Mesenchymal stem cell (in vitro differentiated cells and primary cell): ENCODE data around the gene SHISAL2A.

Experiments used
- DNase-seq: peaks from one replicate; pipeline ENCODE4 v3.0.0-alpha.2; 2013
- H2AFZ ChIP-seq: one replicate; pipeline ENCODE4 v1.6.1; 2013; ENCODE audit warnings: low read depth, mild to moderate bottlenecking, control low read depth, inconsistent platforms, low read length, moderate library complexity
- H2AK5ac ChIP-seq: 2 replicates; pipeline ENCODE4 v1.6.1; 2013; ENCODE audit warnings: low read length, moderate library complexity, mild to moderate bottlenecking, inconsistent platforms; ENCODE audit not compliant: severe bottlenecking
- H2BK120ac ChIP-seq: one replicate; pipeline ENCODE4 v1.6.1; 2013; ENCODE audit warnings: low read depth, mild to moderate bottlenecking, inconsistent platforms, low read length, moderate library complexity
- H2BK12ac ChIP-seq, 2 experiments: one replicate each; pipeline ENCODE4 v1.6.1; 2013; ENCODE audit warnings: inconsistent platforms in 2 of 2, low read length in 2 of 2, mild to moderate bottlenecking in 2 of 2, moderate library complexity in 2 of 2, control low read depth in 1 of 2
- H2BK15ac ChIP-seq: one replicate; pipeline ENCODE4 v1.6.1; 2013; ENCODE audit warnings: mild to moderate bottlenecking, low read depth, inconsistent platforms; ENCODE audit not compliant: poor library complexity, severe bottlenecking
- H2BK5ac ChIP-seq: 2 replicates; pipeline ENCODE4 v1.6.1; 2013; ENCODE audit warnings: low read depth, mild to moderate bottlenecking, low read length, control low read depth, inconsistent platforms; ENCODE audit not compliant: poor library complexity, severe bottlenecking
- H3K14ac ChIP-seq, 2 experiments: one replicate each; pipeline ENCODE4 v1.6.1; 2013; ENCODE audit warnings: inconsistent platforms in 2 of 2, low read length in 2 of 2, control low read depth in 1 of 2, mild to moderate bottlenecking in 1 of 2, moderate library complexity in 1 of 2
- H3K18ac ChIP-seq, 2 experiments: one replicate each; pipeline ENCODE4 v1.6.1; 2013; ENCODE audit warnings: inconsistent platforms in 2 of 2, low read length in 2 of 2, control low read depth in 1 of 2, low read depth in 1 of 2, mild to moderate bottlenecking in 1 of 2
- H3K23ac ChIP-seq, 2 experiments: one replicate each; pipeline ENCODE4 v1.6.1; 2013; ENCODE audit warnings: inconsistent platforms in 2 of 2, low read length in 2 of 2, mild to moderate bottlenecking in 2 of 2, moderate library complexity in 2 of 2, control low read depth in 1 of 2
- H3K27ac ChIP-seq: 2 replicates; pipeline ENCODE4 v1.5.1; 2013; ENCODE audit warnings: mild to moderate bottlenecking, moderate library complexity, low read length, control low read depth, inconsistent platforms; ENCODE audit not compliant: poor library complexity, severe bottlenecking
- H3K27me3 ChIP-seq, 2 experiments: 2 replicates each; pipeline versions ENCODE4 v1.6.1 to v1.7.0; 2013; ENCODE audit warnings: low read length in 2 of 2, mild to moderate bottlenecking in 2 of 2, moderate library complexity in 2 of 2, control low read depth in 1 of 2, inconsistent platforms in 1 of 2; ENCODE audit not compliant: control insufficient read depth in 1 of 2, insufficient read depth in 1 of 2
- H3K36me3 ChIP-seq, 2 experiments: 2 replicates each; pipeline versions ENCODE4 v1.6.1 to v1.7.0; 2013; ENCODE audit warnings: low read length in 2 of 2, control low read depth in 1 of 2, inconsistent platforms in 1 of 2, low read depth in 1 of 2, mild to moderate bottlenecking in 1 of 2; ENCODE audit not compliant: insufficient read depth in 2 of 2, control insufficient read depth in 1 of 2
- H3K4ac ChIP-seq, 2 experiments: one replicate each; pipeline ENCODE4 v1.6.1; 2013; ENCODE audit warnings: inconsistent platforms in 2 of 2, low read length in 2 of 2, mild to moderate bottlenecking in 2 of 2, moderate library complexity in 2 of 2, control low read depth in 1 of 2, low read depth in 1 of 2
- H3K4me1 ChIP-seq: 2 replicates; pipeline ENCODE4 v1.6.1; 2013; ENCODE audit warnings: low read depth, low read length, control low read depth; ENCODE audit not compliant: control insufficient read depth, insufficient read depth
- H3K4me2 ChIP-seq: 2 replicates; pipeline ENCODE4 v1.6.1; 2013; ENCODE audit warnings: low read length, mild to moderate bottlenecking, inconsistent platforms; ENCODE audit not compliant: poor library complexity, severe bottlenecking
- H3K4me3 ChIP-seq, 2 experiments: 2 replicates each; pipeline versions ENCODE4 v1.5.1 to v1.7.0; 2013; ENCODE audit warnings: low read length in 2 of 2, mild to moderate bottlenecking in 2 of 2, control low read depth in 1 of 2, low read depth in 1 of 2; ENCODE audit not compliant: insufficient read depth in 1 of 2
- H3K79me1 ChIP-seq: replicated peaks from 2 replicates; pipeline ENCODE4 v1.6.1; 2013; ENCODE audit warnings: mild to moderate bottlenecking, control low read depth, low read length, inconsistent platforms; ENCODE audit not compliant: poor library complexity, severe bottlenecking
- H3K9ac ChIP-seq: 2 replicates; pipeline ENCODE4 v1.7.0; 2013; ENCODE audit warnings: mild to moderate bottlenecking, low read length, moderate library complexity
- H3K9me3 ChIP-seq: 2 replicates; pipeline ENCODE4 v1.7.0; 2013; ENCODE audit warnings: mild to moderate bottlenecking, low read length; ENCODE audit not compliant: control insufficient read depth
- H4K8ac ChIP-seq: one replicate; pipeline ENCODE4 v1.6.1; 2013; ENCODE audit warnings: inconsistent platforms, mild to moderate bottlenecking, low read length, moderate library complexity
- H4K91ac ChIP-seq: one replicate; pipeline ENCODE4 v1.6.1; 2013; ENCODE audit warnings: mild to moderate bottlenecking, low read length, inconsistent platforms
- WGBS: methylation state at CpG from one replicate; pipeline ENCODE4 v1.1.7; 2013; ENCODE audit warnings: mixed read lengths; 5-methylcytosine and 5-hydroxymethylcytosine counted together

SHISAL2A gene

DNA sequence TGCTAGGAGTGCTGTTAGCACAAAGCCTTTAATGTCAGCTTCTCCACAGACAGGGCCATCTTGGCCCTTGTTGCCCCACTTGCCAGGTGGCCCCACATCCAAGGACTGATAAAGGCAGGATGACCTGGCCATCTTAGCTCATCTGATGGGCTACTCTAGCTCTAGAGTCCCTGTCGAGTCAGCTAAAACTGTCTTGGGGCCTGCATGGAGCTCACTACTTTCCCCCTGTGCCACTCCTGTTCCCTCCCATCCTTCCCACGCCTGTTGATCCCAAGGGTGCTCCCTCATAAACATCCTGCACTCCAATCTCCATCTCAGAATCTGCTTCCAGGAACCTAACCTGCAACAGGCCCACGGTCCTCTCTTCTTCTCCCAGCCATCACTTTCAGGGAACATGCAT, 31.4 kb upstream of the SHISAL2A start:
- no peaks in the 10 kb centered on the region for H3K27me3 ChIP-seq
- H3K9me3 ChIP-seq = no peaks in the 10 kb centered on the region
- no peak overlapping the region for H3K14ac ChIP-seq
- H2BK15ac ChIP-seq = no peak overlapping the region
- 91% methylated on average over 3 of the region's 3 CpGs for WGBS
- peak overlapping the region; percentile 3 for H2BK120ac ChIP-seq
- no peak overlapping the region for H2BK5ac ChIP-seq
- peak overlapping the region; percentile 61 for H2AFZ ChIP-seq
- H3K36me3 ChIP-seq = peaks cover 1 to 2% of the 10 kb centered on the region in 2 experiments
- no peak overlapping the region for H3K27ac ChIP-seq
- peak overlapping the region in 1 of 2 experiments; percentile 74 for H3K4me3 ChIP-seq
- H2AK5ac ChIP-seq = no peak overlapping the region
- no peak overlapping the region for H4K91ac ChIP-seq
- H3K4ac ChIP-seq = peak overlapping the region in 1 of 2 experiments; percentile 11
- H3K4me1 ChIP-seq = peaks cover 16% of the 10 kb centered on the region
- no peak overlapping the region for H3K4me2 ChIP-seq
- peak overlapping the region in 1 of 2 experiments; percentile 11 for H2BK12ac ChIP-seq
- H3K18ac ChIP-seq = peak overlapping the region in 1 of 2 experiments; percentile 87
- no peak overlapping the region for H3K23ac ChIP-seq
- H3K79me1 ChIP-seq = peaks cover 5% of the 10 kb centered on the region
- H4K8ac ChIP-seq = peak overlapping the region; percentile 94
- DNase-seq = no peak
- peak overlapping the region; percentile 88 for H3K9ac ChIP-seq

DNA sequence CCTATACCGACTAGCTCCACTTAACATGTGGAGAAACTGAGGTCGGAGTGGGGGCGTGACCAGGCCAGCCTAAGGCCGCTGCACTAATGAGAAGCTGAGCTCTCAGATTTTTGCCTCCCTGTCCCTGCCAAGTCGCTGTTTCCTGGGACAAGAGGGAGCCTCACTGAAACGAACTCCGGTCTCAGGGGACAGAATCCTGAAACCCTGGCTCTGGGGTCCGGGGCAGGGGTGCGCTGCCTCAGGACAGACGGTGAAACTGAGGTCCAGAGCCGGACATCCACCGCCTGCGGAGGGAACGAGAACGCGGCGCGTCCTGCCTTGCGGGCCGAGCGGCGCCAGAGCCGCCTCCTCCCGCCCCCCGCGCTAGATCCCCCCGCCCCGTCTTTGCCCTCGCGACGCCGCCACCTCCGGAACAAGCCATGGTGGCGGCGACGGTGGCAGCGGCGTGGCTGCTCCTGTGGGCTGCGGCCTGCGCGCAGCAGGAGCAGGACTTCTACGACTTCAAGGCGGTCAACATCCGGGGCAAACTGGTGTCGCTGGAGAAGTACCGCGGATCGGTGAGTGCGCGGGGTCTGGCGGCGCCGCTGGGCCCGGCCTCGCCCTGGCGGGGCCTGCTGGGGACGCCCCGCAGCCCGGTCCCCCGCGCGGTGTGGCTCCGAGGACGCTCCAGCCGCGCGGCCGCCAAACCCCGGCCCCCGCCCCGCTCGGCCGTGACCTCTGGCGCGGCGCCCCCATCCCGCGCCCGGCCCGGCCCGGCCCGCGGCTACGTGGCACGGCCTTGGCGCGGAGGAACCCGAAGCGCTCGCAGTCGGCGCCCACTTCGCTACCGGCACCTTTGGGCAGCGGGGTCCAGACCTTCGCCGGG, 30.7 kb upstream of the SHISAL2A start, which contains the start of gene GPX7:
Gene GPX7 (plus strand): TSS at position 381 of the 865 bp plus-strand sequence. CDS start 39 bp downstream, at position 420.
- peak; percentile 49 for DNase-seq
- Histone ChIP-seq H3K18ac (peak within 1 kb of the TSS; percentile 87 to 95), H2AK5ac (no peak within 1 kb of the TSS), H3K9me3 (no peaks in the 10 kb centered on the region), H3K4me3 (peak within 1 kb of the TSS; percentile 61 to 74), H2BK5ac (peak within 1 kb of the TSS; percentile 5), H2AFZ (peak within 1 kb of the TSS; percentile 61), H3K14ac (peak within 1 kb of the TSS; percentile 78 to 93), H3K27ac (no peak within 1 kb of the TSS), H3K79me1 (peaks cover 5% of the 10 kb centered on the region), H3K9ac (peak within 1 kb of the TSS; percentile 88), H3K23ac (peak within 1 kb of the TSS in 1 of 2 experiments; percentile 35), H3K4me1 (peaks cover 16% of the 10 kb centered on the region), H4K8ac (peak within 1 kb of the TSS; percentile 94), H3K4ac (peak within 1 kb of the TSS; percentile 60 to 83), H3K36me3 (peaks cover 8 to 9% of the 10 kb centered on the region in 2 experiments), H3K4me2 (peak within 1 kb of the TSS; percentile 68), H4K91ac (peak within 1 kb of the TSS; percentile 94), H2BK120ac (peak within 1 kb of the TSS; percentile 80), H2BK12ac (peak within 1 kb of the TSS; percentile 37 to 38), H3K27me3 (no peaks in the 10 kb centered on the region), H2BK15ac (peak within 1 kb of the TSS; percentile 94)
- 4% methylated on average over 77 of the region's 97 CpGs for WGBS

DNA sequence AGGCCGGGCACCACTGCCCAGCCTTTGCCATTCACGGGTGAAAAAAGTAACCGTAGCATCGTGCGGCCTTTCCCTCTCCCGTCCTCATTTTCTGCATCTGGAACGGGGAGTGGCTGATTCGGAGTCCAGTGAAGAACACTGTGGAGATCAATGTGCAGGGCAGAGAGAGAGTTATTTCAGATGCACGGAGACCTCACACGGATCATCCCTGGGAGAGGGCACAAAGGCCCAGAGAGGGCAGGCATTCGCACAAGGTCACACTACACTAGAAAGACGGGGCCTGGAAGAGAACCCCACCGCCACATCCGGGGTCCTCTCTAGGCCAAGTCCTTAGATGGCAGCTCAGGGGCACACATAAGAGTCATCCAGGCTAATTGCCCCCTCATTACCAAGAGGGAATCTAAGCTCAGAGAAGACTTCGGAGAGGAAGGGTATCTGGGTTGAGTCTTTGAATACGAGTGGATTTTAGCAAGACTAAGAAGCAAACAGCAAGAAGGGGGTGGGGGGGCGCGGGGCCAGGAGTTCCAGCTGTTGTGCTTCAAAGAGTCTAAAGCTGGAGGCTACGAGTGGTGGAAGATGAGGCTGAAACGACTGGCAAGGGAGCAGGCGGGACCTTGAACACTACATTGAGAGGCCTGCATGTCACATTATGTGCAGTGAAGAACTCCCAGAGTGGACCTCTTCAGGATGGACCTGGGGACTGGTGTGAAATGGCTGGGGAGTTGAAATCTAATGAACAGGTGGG, 29.9 kb upstream of the SHISAL2A start:
- no peak overlapping the region for H3K27ac ChIP-seq
- peaks cover 16% of the 10 kb centered on the region for H3K4me1 ChIP-seq
- no peaks in the 10 kb centered on the region for H3K27me3 ChIP-seq
- peak overlapping the region; percentile 61 to 74 for H3K4me3 ChIP-seq
- no peak overlapping the region for H3K23ac ChIP-seq
- peak; percentile 23 for DNase-seq
- peak overlapping the region; percentile 88 for H3K9ac ChIP-seq
- peak overlapping the region; percentile 33 for H2AFZ ChIP-seq
- no peak overlapping the region for H2BK5ac ChIP-seq
- H3K4me2 ChIP-seq = peak overlapping the region; percentile 68
- H4K91ac ChIP-seq = peak overlapping the region; percentile 94
- H3K79me1 ChIP-seq = peaks cover 5% of the 10 kb centered on the region
- peak overlapping the region; percentile 94 for H2BK15ac ChIP-seq
- H4K8ac ChIP-seq = peak overlapping the region; percentile 94
- H2BK12ac ChIP-seq = no peak overlapping the region
- peak overlapping the region; percentile 57 to 93 for H3K14ac ChIP-seq
- 54% methylated on average over 21 of the region's 21 CpGs for WGBS
- H2AK5ac ChIP-seq = no peak overlapping the region
- H3K9me3 ChIP-seq = no peaks in the 10 kb centered on the region
- H2BK120ac ChIP-seq = peak overlapping the region; percentile 80
- H3K18ac ChIP-seq = peak overlapping the region; percentile 87 to 95
- peaks cover 12 to 17% of the 10 kb centered on the region in 2 experiments for H3K36me3 ChIP-seq
- peak overlapping the region; percentile 57 to 60 for H3K4ac ChIP-seq

GRCh38 chr1:52603630-52604029, 29.3 kb upstream of the SHISAL2A start:
- H4K8ac ChIP-seq = no peak overlapping the region
- peaks cover 16% of the 10 kb centered on the region for H3K4me1 ChIP-seq
- H2BK5ac ChIP-seq = no peak overlapping the region
- no peak overlapping the region for H2AFZ ChIP-seq
- H3K4me2 ChIP-seq = no peak overlapping the region
- H3K79me1 ChIP-seq = peaks cover 5% of the 10 kb centered on the region
- no peak overlapping the region for H3K14ac ChIP-seq
- no peak overlapping the region for H2BK120ac ChIP-seq
- 88% methylated on average over 5 of the region's 6 CpGs for WGBS
- no peak overlapping the region for H3K23ac ChIP-seq
- no peak overlapping the region for H3K27ac ChIP-seq
- no peak overlapping the region for H3K18ac ChIP-seq
- H3K9ac ChIP-seq = no peak overlapping the region
- H3K27me3 ChIP-seq = no peaks in the 10 kb centered on the region
- no peak overlapping the region for H2BK12ac ChIP-seq
- no peak for DNase-seq
- no peak overlapping the region for H4K91ac ChIP-seq
- no peaks in the 10 kb centered on the region for H3K9me3 ChIP-seq
- H2AK5ac ChIP-seq = no peak overlapping the region
- H3K4me3 ChIP-seq = peak overlapping the region in 1 of 2 experiments; percentile 74
- no peak overlapping the region for H2BK15ac ChIP-seq
- peaks cover 16 to 23% of the 10 kb centered on the region in 2 experiments for H3K36me3 ChIP-seq
- H3K4ac ChIP-seq = no peak overlapping the region
